HG03575 (cell line): Measurements from ENCODE around the gene TIMM23B.
"Not testable (repeated sequence)": the region's sequence is repeated elsewhere in the genome, so short reads cannot be mapped to it uniquely, and the experiment has no call there.

Experiments used
- ATAC-seq: cut with Tn5 transposase; IDR thresholded peaks from one replicate; pipeline ENCODE4 v1.9.1; 2021; ENCODE audit not compliant: unreplicated experiment, insufficient number of reproducible peaks, low FRiP score; ENCODE audit errors: extremely low read depth

TIMM23B gene

DNA sequence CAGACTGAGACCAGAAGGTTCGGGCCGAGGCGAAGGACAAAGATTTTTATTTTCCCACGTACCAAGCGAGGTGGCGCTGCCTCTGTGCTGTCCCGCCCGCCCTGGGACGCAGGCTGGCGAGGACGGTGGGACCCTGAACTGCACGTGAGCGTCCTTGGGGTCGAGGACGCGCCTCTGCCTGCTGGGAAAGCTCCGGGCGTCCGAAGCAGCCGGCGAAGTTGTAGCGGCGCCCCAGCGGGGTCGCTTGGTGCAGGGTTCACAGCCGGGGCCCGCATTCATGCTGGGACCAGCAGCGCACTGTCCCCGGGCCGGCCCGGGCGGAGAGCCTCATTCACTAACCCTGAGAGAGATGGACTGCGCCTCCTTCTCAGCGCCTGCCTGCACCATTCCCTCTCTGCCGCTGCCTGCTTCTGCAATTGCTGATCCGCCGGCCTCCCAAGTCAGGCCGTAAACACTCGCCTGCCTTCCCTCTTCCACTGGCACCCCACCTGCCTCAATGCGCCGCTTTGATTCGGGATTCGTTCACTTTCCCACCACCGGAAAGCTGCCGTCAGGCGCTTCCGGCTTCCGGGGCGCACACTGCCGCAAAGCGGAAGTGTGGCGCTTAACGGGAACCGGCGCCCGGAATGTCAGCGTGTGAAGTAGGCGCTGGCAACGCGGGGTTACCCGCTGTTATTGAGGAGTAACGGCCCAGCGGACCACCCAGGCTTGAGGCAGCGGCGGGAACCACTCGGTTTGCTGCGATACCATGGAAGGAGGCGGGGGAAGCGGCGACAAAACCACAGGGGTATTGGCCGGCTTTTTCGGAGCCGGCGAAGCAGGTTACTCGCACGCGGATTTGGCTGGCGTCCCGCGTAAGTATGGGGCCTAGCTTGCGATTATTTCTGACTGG lies at the start of gene TIMM23B, which contains the start of gene PARG:
Gene TIMM23B (plus strand): TSS at position 607 of the 892 bp plus-strand sequence. CDS start 142 bp downstream, at position 749.
Gene PARG (minus strand): TSS at position 581 of the 892 bp plus-strand sequence. CDS start 302 bp downstream, at position 279.
- not testable (repeated sequence) for ATAC-seq

GRCh38 chr10:49899999-49900398 lies 41.9 kb upstream of the TIMM23B start:
- ATAC-seq, result not testable (repeated sequence)

DNA sequence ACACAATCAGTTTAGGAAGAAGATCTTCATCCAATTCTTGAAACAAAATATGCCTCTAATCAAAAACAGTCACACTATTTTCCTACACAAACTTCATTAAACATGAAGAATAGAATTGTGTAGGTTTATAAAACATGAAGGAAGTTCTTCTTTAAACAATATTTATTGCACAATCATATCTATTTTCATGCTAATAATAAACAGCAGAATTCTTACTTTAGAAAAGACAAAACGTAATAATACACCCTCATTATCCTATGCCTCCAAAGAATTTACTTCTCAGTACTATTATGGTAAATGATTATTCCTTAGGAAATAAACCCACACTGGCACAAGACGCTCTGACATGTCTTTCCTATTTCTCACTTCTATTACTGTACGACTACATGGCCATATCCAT lies 41.4 kb upstream of the TIMM23B start:
- ATAC-seq, result not testable (repeated sequence)

DNA sequence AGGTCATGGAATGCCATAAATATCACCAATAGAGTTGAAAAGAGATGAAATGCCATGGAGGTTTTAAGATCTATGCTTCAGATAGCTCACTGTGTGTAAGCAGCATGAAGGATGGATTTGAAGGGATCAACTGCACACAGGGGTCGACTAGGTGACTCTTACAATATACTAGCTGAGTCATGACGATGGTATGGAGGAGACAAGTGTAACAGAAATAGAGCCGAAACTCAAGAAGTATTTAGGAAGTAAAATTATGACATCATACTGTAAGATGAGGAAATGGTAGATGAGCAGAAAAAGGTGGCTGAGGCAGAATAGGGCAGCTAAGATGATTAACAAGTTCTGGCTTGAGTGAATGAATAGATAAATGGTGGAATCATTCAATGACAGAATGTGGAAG lies 38.0 kb upstream of the TIMM23B start:
- not testable (repeated sequence) for ATAC-seq

- not testable (repeated sequence) for ATAC-seq
Measured at GRCh38 chr10:49908290-49909080, 33.4 kb upstream of the TIMM23B start.

GRCh38 chr10:49910295-49910694 lies 31.6 kb upstream of the TIMM23B start:
- ATAC-seq, result not testable (repeated sequence)

DNA sequence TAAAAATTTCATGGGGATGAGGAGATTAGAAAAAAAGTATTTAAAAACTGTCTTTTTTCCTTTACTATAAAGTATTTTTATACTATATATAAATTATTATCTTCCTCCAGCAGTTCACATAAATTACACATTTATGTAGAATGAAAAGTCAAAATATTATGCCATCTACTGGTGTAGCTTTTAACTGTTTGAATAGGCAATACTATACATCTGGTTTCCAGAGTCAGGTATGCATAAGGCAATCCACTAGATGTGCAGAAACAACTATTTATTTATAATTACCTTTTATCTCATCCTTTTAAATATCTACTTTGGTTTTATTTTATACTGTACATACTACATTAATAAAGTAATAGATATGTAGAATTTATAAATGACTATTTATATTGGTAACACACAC lies 25.4 kb upstream of the TIMM23B start:
- not testable (repeated sequence) for ATAC-seq

- ATAC-seq, result not testable (repeated sequence)
Measured at GRCh38 chr10:49917927-49918326, 23.9 kb upstream of the TIMM23B start.

GRCh38 chr10:49922041-49922440 lies 19.8 kb upstream of the TIMM23B start:
- ATAC-seq, result not testable (repeated sequence)

DNA sequence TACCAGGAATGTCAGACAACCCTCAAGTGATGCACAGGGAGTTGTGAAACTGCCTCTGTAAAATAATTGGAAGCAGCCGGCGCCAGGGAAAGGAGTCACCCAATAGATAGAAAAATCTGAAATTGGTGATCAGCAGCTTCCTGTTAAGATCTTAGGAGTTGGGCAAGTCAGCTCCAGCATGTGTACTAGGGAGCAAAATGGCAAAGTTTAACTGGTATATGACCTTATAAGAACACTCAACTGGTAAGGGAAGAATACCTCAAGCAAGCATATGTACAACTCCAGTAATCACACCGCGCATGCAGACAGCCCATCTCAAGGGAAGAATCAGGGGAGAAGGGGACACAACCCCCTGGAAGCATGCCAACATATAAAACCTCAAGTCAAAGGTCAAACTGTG lies 18.3 kb upstream of the TIMM23B start:
- ATAC-seq, result not testable (repeated sequence)

GRCh38 chr10:49931276-49931675 lies 10.6 kb upstream of the TIMM23B start:
- not testable (repeated sequence) for ATAC-seq

- not testable (repeated sequence) for ATAC-seq
Measured at GRCh38 chr10:49931959-49932728, 9.7 kb upstream of the TIMM23B start.

DNA sequence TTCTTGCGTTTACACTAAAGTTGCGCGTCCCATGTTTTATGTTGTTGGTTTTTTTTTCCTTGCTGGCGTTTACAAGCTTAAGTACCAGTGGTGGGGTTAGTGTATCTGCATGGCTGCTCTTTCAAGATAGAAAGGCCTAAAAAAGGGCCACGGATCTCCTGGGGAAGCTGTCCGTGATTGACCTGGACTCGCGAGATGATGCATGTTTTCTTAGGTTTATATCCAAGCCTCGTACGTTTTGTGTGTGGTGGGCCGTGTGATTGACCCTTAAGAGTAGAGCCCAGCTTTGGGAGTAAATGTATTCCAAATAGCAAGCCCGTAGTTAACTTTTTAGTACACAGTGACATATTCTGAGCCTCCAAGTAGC lies 469 bp downstream of the TIMM23B start:
- not testable (repeated sequence) for ATAC-seq

DNA sequence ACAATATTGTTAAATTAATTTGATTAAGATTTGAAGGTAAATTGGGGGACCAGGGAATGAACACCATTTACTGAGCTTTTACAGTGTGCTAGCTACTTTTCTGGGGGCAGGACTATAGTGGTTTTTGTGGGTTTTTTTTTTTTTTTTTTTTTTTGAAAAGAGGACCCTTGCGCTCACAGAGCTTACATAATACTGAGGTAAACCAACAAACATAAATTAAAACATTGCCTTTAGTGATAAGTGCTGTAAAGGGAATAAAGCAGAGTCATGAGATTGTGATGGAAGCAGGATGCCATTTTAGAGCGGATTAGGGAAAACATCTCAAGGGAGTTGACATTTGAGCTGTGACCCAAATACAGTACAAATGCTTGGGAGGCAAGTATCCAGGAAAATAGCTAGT lies 1.8 kb downstream of the TIMM23B start:
- ATAC-seq, result not testable (repeated sequence)

DNA sequence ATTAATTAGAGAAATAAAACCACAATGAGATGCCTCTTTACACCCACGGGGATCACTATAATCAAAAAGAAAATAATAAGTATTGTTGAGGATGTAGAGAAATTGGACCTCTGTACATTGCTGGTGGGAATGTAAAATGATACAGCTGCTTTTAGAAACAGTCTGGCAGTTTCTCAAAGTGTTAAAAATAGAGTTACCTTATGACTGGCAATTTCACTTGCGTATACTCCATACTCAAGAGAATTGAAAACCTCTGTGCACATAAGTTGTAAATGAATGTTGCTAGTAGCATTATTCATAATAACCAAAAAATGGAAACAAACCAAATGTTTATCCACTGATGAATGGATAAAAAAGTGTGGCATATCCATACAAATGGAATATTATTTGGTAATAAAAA lies 6.3 kb downstream of the TIMM23B start:
- peak; percentile 37 for ATAC-seq

- not testable (repeated sequence) for ATAC-seq
Measured at GRCh38 chr10:49948737-49949136, 6.9 kb downstream of the TIMM23B start.

GRCh38 chr10:49952006-49952405 lies 10.2 kb downstream of the TIMM23B start:
- not testable (repeated sequence) for ATAC-seq

- ATAC-seq, result not testable (repeated sequence)
Measured at GRCh38 chr10:49953122-49953521, 11.3 kb downstream of the TIMM23B start.

- not testable (repeated sequence) for ATAC-seq
Measured at GRCh38 chr10:49970331-49970857, 28.5 kb downstream of the TIMM23B start.
